ENCODE results near the gene PFDN4. TPM values are rescaled to one million over a fixed set of nuclear protein-coding genes. Genes with fewer than 3 reads are reported as not detected.
A peak's percentile ranks its signal among the peaks of the same experiment; 100 is the strongest.

PFDN4 gene
- total RNA-seq, 1 donor, result 82.0 TPM

DNA sequence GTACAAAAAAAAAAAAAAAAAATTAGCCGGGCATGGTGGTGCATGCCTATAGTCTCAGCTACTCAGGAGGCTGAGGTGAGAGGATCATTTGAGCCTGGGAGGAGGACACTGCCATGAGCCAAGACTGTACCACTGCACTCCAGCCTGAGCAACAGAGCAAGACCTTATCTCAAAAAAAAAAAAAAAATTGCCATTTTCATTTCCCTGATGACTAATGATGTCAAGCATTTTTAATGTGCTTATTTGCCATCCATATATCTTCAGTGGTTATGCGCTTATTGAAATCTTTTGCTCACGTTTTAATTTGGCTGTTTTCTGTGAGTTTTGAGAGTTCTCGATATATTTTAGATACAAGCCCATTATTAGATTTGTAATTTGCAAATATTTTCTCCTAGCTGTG is 46.7 kb downstream of the PFDN4 start:
- no peak for DNase-seq (ENCODE audit: low read depth)
- TF ChIP-seq, protein P1, sequence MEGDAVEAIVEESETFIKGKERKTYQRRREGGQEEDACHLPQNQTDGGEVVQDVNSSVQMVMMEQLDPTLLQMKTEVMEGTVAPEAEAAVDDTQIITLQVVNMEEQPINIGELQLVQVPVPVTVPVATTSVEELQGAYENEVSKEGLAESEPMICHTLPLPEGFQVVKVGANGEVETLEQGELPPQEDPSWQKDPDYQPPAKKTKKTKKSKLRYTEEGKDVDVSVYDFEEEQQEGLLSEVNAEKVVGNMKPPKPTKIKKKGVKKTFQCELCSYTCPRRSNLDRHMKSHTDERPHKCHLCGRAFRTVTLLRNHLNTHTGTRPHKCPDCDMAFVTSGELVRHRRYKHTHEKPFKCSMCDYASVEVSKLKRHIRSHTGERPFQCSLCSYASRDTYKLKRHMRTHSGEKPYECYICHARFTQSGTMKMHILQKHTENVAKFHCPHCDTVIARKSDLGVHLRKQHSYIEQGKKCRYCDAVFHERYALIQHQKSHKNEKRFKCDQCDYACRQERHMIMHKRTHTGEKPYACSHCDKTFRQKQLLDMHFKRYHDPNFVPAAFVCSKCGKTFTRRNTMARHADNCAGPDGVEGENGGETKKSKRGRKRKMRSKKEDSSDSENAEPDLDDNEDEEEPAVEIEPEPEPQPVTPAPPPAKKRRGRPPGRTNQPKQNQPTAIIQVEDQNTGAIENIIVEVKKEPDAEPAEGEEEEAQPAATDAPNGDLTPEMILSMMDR (IDR thresholded peaks at IDR 0.05; ENCODE audit: insufficient read depth, low read depth, low read length), result no peak
- no peak overlapping the region for H3K4me3 ChIP-seq (ENCODE audit: low read depth, low read length)

DNA sequence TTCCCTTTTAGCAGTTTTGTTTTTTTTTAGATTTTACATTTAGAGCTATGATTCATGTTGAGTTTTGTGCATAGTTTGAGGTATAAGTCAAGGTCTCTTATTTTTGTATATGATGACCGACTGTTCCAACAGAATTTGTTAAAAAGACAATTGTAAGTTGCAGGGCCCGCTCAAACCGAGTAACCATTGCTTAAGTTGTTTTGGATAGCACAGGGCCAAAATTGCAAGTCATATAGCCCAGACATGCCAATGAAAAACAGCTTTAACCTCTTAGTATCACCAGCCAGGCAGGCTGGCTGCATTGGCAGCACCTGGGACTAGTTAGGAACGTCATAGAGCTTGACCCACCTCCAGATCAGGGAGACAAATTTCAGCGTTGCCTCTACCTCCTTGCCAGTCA is 47.3 kb downstream of the PFDN4 start:
- no peak overlapping the region for H3K4me3 ChIP-seq (ENCODE audit: low read depth, low read length)
- DNase-seq (ENCODE audit: low read depth), result peak; percentile 9
- TF ChIP-seq, protein P1 (IDR thresholded peaks at IDR 0.05; ENCODE audit: insufficient read depth, low read depth, low read length), result no peak

DNA sequence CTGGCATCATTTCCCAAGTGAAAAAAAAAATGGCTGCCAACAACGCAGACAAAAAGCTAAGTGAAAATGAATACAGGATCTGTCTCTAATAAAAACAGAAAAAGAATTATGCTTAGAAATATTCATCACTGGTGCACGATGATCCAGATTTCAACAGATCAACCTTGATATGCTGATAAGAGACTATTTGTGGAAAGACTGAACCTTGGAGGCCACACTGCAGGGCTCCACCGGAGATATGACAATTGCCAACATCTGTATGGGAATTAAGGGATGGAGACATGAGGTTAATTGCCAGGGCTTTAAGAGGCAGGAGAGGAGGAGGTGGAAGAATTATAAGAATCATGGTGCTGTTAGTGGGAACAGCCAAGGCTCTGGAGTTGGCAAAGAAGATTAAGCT is 48.3 kb downstream of the PFDN4 start:
- TF ChIP-seq, protein P1 (IDR thresholded peaks at IDR 0.05; ENCODE audit: insufficient read depth, low read depth, low read length), result no peak
- DNase-seq (ENCODE audit: low read depth), result no peak
- no peak overlapping the region for H3K4me3 ChIP-seq (ENCODE audit: low read depth, low read length)

DNA sequence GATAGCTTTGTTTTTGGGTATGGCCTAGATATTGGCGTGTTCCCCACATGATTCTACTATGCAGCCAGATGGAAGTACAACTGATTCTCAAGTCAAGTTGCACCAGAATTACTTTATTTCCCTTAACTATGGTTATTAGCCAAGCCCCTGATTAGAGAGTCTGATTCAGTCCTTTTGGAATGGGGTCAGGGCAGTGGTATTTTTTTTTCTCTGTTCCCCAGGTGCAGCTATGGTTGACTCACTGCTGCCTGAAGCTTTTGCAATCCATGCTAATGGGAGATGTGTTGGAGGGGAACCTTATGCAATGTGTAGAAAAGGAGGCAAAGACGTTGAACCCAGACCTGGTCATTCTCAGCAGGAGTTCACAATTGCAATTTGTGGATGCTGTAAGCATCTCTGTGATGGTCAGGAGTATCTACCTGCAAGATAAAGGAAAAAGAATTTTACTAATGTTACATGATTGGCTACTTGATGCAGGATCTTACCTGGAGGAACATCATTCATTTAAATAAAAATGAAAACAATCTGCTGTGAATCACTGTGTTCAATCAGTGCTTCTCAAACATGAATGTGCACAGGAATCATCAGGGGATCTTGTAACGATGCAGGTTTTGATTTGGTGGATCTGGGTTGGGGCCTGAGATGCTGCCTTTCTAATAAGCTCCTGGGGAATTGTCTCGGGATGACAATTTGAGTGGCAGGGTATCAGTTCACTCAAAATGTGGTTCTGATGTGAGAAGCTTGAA is 49.4 kb downstream of the PFDN4 start:
- peak; percentile 83 for DNase-seq (ENCODE audit: low read depth)
- TF ChIP-seq, protein P1 (IDR thresholded peaks at IDR 0.05; ENCODE audit: insufficient read depth, low read depth, low read length), result no peak
- no peak overlapping the region for H3K4me3 ChIP-seq (ENCODE audit: low read depth, low read length)

DNA sequence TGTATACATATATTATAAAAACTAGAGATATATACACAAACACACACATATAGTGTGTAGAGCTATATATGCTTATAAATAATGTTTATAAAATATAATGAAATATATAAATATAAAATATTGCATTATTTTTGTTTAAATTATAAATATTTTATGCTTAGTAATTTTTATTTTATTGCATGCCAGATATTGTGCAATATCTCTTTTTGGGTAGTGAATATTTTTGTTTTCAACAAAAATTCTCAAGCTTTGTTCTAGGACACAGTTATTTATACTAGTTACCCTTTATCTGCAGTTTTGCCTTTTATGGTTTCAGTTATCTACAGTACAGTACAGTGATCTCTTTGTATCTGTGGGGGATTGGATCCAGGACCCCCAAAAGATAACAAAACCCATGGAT is 52.2 kb downstream of the PFDN4 start:
- TF ChIP-seq, protein P1 (IDR thresholded peaks at IDR 0.05; ENCODE audit: insufficient read depth, low read depth, low read length), result no peak
- no peak overlapping the region for H3K4me3 ChIP-seq (ENCODE audit: low read depth, low read length)
- no peak for DNase-seq (ENCODE audit: low read depth)

DNA sequence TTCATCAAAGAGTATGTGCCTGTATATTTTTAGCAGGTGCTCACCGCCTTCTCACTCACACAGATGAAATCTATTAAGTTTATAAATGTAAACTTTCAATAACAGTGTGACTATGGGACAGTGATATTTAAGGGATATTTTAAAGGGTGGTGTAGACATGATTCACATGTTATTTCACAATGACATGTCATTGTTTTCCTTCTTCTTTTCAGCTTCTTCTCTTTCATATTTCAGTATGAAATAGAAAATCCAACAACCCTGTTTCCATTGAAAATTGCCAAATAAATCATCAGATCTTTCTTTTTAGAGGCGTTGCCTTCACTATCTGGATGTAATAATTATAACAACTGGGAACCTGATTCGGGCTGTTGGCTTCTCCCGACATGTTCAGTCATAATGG is 54.8 kb downstream of the PFDN4 start:
- TF ChIP-seq, protein P1 (IDR thresholded peaks at IDR 0.05; ENCODE audit: insufficient read depth, low read depth, low read length), result no peak
- H3K4me3 ChIP-seq (ENCODE audit: low read depth, low read length), result no peak overlapping the region
- no peak for DNase-seq (ENCODE audit: low read depth)
